DOHH2 (cell line): ENCODE results near the gene PSMB10.

ENCODE experiments used
- H3F3A ChIP-seq: fragments of 200-600 bp; sonication (generic), shearing (Covaris generic); 2 replicates; pipeline ENCODE4 v1.6.0; 2016; ENCODE audit warnings: antibody characterized with exemption, mild to moderate bottlenecking; ENCODE audit not compliant: control insufficient read depth, insufficient read depth
- H3K27ac ChIP-seq: fragments of 200-600 bp; sonication (generic); 2 replicates; pipeline ENCODE4 v1.5.1; 2014; ENCODE audit warnings: low read depth, mild to moderate bottlenecking, low read length, moderate library complexity
- H3K27me3 ChIP-seq: fragments of 200-600 bp; sonication (generic); 2 replicates; pipeline ENCODE4 v1.6.1; 2014; ENCODE audit warnings: mild to moderate bottlenecking, low read length, mixed read lengths; ENCODE audit not compliant: control insufficient read depth
- H3K36me3 ChIP-seq: fragments of 200-600 bp; sonication (generic); 2 replicates; pipeline ENCODE4 v1.6.1; 2014; ENCODE audit warnings: mild to moderate bottlenecking, low read length, moderate library complexity, mixed read lengths; ENCODE audit not compliant: control insufficient read depth
- H3K4me1 ChIP-seq: fragments of 200-600 bp; sonication (generic); 2 replicates; pipeline ENCODE4 v1.6.1; 2014; ENCODE audit warnings: mild to moderate bottlenecking, low read length, mixed read lengths; ENCODE audit not compliant: control insufficient read depth
- H3K4me2 ChIP-seq: fragments of 200-600 bp; sonication (generic); 2 replicates; pipeline ENCODE4 v1.6.0; 2014; ENCODE audit warnings: mild to moderate bottlenecking, low read length, moderate library complexity
- H3K4me3 ChIP-seq: fragments of 200-600 bp; sonication (generic); 2 replicates; pipeline ENCODE4 v1.5.1; 2014; ENCODE audit warnings: mild to moderate bottlenecking, low read length, mixed read lengths
- H3K79me2 ChIP-seq: fragments of 200-600 bp; sonication (generic); 2 replicates; pipeline ENCODE4 v1.6.1; 2014; ENCODE audit warnings: mild to moderate bottlenecking, low read length, mixed read lengths; ENCODE audit not compliant: control insufficient read depth
- H3K9me2 ChIP-seq: fragments of 200-600 bp; sonication (generic); replicated peaks from 2 replicates; pipeline ENCODE4 v1.6.1; 2014; ENCODE audit warnings: mild to moderate bottlenecking, low read length, mixed read lengths; ENCODE audit not compliant: control insufficient read depth
- H3K9me3 ChIP-seq: fragments of 200-600 bp; sonication (generic); 2 replicates; pipeline ENCODE4 v1.6.1; 2014; ENCODE audit warnings: antibody characterized with exemption, low read length, mixed read lengths; ENCODE audit not compliant: control insufficient read depth, insufficient read depth
- H4K20me1 ChIP-seq: fragments of 200-600 bp; sonication (generic); 2 replicates; pipeline ENCODE4 v1.6.0; 2014; ENCODE audit warnings: low read depth, mild to moderate bottlenecking, antibody characterized with exemption, low read length, moderate library complexity; ENCODE audit not compliant: control insufficient read depth, insufficient read depth
- CTCF ChIP-seq: fragments of 200-600 bp; sonication (generic); IDR thresholded peaks from one replicate; pipeline ENCODE4 v1.5.1; 2014; ENCODE audit warnings: antibody characterized with exemption, mild to moderate bottlenecking, low read depth, low read length; ENCODE audit not compliant: poor library complexity, severe bottlenecking
- EZH2phosphoT487 ChIP-seq: fragments of 200-600 bp; sonication (generic); IDR thresholded peaks from 2 replicates; pipeline ENCODE4 v1.6.1; 2017; ENCODE audit warnings: borderline replicate concordance, mild to moderate bottlenecking, antibody characterized with exemption, low read length, moderate library complexity, mixed read lengths

The PSMB10 gene

GRCh38 chr16:67914758-67915495, 21.7 kb downstream of the PSMB10 start:
- Histone ChIP-seq H3K27ac (no peak overlapping the region), H3F3A (no peaks in the 10 kb centered on the region), H3K27me3 (no peaks in the 10 kb centered on the region), H3K9me3 (no peaks in the 10 kb centered on the region), H4K20me1 (0 out of 2 replicates have a peak, but pooled peaks cover 2% of the 10 kb centered on the region), H3K4me3 (no peak overlapping the region), H3K36me3 (no peaks in the 10 kb centered on the region), H3K9me2 (no peaks in the 10 kb centered on the region), H3K4me2 (no peak overlapping the region), H3K79me2 (no peaks in the 10 kb centered on the region), H3K4me1 (no peaks in the 10 kb centered on the region)
- no peak for TF ChIP-seq CTCF
- no peak for TF ChIP-seq EZH2phosphoT487

GRCh38 chr16:67910158-67910557, 26.5 kb downstream of the PSMB10 start:
- Histone ChIP-seq H3K9me2 (no peaks in the 10 kb centered on the region), H3K36me3 (peaks cover 12% of the 10 kb centered on the region), H3K27me3 (no peaks in the 10 kb centered on the region), H3K4me3 (no peak overlapping the region), H3K4me1 (no peaks in the 10 kb centered on the region), H4K20me1 (0 out of 2 replicates have a peak, but pooled peaks cover 3% of the 10 kb centered on the region), H3K9me3 (no peaks in the 10 kb centered on the region), H3K27ac (no peak overlapping the region), H3K4me2 (no peak overlapping the region), H3F3A (no peaks in the 10 kb centered on the region), H3K79me2 (no peaks in the 10 kb centered on the region)
- TF ChIP-seq CTCF (no peak), EZH2phosphoT487 (no peak)

- Histone ChIP-seq H3F3A (no peaks in the 10 kb centered on the region), H3K4me3 (no peak overlapping the region), H3K36me3 (peaks cover 12% of the 10 kb centered on the region), H3K27ac (no peak overlapping the region), H3K27me3 (no peaks in the 10 kb centered on the region), H4K20me1 (0 out of 2 replicates have a peak, but pooled peaks cover 3% of the 10 kb centered on the region), H3K79me2 (no peaks in the 10 kb centered on the region), H3K9me2 (no peaks in the 10 kb centered on the region), H3K4me2 (no peak overlapping the region), H3K9me3 (no peaks in the 10 kb centered on the region), H3K4me1 (no peaks in the 10 kb centered on the region)
- TF ChIP-seq EZH2phosphoT487: no peak
Measured at GRCh38 chr16:67909056-67909742, 27.5 kb downstream of the PSMB10 start.
